GM21423 (cell line): ENCODE data around the gene VSTM2L.
A peak's percentile ranks its signal among the peaks of the same experiment; 100 is the strongest.
"Not testable (repeated sequence)": the region's sequence is repeated elsewhere in the genome, so short reads cannot be mapped to it uniquely, and the experiment has no call there.

Experiments
- ATAC-seq: cut with Tn5 transposase; IDR thresholded peaks from one replicate; pipeline ENCODE4 v1.9.1; 2021; ENCODE audit warnings: mild to moderate bottlenecking, moderate library complexity; ENCODE audit not compliant: unreplicated experiment

VSTM2L gene, protein sequence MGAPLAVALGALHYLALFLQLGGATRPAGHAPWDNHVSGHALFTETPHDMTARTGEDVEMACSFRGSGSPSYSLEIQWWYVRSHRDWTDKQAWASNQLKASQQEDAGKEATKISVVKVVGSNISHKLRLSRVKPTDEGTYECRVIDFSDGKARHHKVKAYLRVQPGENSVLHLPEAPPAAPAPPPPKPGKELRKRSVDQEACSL

DNA sequence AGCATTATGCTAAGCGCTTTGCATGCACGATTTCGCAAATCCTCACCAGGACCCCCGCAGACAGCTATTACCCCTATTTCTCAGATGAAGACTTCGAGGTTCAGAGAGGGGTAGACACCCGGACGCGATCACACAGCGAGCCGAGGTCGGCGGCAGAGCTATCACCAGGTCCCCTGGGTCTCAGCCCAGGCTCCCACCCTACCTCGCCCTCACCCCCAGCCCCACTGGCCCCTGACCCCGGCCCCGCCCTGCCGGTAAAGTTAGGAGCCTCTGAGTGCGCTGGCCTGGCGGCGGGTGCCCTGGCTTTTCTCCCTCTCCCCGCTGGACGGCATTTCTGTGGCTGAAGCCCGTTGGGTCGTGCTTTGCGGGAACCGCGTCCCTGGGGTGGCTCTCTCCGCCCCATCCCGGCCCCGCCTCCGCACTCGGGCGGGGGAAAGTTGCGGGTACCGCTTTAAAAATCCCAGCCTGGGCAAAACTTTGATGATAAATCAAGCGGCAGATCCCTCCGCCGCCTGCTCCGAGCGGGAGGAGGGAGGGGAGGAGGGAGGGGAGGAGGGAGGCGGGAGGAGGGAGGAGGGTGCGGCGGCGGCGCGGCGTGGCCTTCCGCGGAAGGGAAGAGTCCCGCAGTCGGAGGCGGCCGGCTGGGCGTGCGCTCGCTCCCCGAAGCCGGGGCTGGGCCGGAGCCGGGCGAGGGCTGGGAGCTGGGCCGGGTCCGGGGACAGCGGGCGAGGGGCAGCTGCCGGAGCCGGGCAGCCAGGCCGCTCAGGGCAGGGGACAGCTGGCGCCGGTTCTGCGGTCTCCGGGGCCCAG lies at the start of gene VSTM2L:
VSTM2L (plus strand) TSS at position 624 of the 810 bp plus-strand sequence. CDS start 224 bp downstream, outside the sequence.
- ATAC-seq: no peak

- peak; percentile 43 for ATAC-seq
Observed at GRCh38 chr20:37853823-37854375, 49.0 kb upstream of the VSTM2L start.

GRCh38 chr20:37856034-37856433 lies 46.9 kb upstream of the VSTM2L start:
- ATAC-seq: not testable (repeated sequence)

DNA sequence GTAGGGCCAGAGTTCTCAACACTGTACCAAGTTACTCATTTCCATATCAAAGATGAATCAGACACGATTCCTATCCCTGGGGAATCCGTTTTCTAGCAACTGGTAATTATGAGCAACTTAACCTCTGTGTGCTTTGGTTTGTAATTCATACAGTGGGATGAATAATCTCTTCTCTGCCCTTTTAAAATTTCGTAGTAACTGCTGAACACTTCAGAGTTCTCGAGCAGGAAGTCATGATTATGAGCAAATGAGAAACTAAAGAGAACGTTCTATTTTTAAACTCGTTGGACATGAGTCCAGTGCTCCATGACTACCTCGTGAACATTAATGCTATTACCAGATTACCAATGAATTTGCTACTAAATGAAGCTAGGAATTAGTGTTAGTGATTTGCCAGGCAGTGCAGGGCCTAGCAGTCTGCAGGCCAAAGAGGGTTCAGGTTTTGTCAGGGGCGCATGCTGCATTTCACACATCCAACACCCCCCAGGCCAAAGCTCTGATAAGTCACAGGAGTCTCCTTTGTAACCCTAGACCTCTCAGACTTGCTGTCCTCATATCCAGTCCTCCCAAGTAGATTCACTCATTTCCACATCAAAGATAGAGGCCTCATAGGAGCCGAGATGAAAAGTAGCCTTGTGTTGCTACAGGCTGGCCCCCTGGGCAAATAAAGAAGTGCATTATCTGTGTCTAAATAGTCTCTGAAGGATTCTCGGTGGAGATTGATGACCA lies 45.8 kb upstream of the VSTM2L start:
- ATAC-seq: no peak

- ATAC-seq: no peak
Observed at GRCh38 chr20:37859406-37860171, 43.3 kb upstream of the VSTM2L start.

DNA sequence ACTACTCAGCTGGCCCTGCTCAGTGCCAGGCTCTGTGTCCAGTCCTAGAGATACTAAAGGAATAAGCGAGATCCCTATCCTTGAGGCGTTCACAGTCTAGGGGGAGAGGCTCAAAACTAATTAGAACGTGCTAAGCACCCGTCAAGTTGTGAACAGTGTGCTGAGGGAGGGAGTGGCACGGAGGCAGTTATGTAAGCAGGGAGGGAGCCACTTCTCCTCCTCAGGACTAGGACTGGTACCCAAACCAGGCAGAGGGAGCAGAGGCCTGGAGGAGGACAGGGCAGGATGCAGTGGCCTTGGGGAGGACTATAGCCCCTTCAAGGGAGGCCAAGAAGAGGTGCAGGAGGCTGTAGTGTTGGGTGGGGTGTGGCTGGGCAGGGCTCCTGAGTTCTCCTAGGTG lies 39.6 kb upstream of the VSTM2L start:
- ATAC-seq: no peak

DNA sequence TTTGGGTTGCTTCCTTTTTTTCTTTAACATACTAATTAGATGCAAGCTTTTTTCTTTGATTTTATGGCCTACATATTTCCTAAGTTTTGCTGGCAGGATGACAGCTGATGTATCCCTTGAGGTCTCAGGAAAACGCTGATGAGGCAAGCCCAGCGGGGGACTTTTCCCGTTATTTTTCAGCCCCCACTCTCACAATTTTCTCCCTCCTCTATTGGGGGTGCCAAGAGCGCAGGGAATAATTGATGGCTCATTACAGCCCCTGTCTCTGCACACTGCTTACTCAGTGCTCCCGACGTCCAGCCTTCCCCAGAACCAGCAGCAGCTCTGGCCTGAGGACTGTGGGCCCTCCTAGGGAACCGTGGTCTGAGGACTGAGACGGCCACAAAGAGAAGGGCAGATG lies 38.6 kb upstream of the VSTM2L start:
- ATAC-seq: no peak

DNA sequence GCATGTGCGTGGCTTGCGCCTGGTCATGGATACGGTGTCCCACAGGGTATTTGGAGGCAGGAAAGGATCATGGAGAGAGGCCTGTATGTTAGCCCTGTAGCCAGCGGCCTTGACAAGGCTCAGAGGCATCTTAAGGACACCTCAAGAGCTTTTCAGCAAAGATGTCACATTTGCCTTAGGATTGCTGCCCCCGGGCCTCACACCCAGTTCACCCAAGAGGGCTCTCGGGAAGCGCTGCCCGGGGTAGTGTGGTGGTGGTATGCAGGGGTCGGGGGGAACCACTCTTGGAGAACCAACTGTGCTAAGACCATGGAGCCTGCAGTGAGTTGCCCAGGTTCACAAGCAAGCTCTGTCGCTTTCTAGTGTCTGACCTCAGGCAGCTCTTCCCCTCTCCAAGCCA lies 36.9 kb upstream of the VSTM2L start:
- ATAC-seq: no peak

DNA sequence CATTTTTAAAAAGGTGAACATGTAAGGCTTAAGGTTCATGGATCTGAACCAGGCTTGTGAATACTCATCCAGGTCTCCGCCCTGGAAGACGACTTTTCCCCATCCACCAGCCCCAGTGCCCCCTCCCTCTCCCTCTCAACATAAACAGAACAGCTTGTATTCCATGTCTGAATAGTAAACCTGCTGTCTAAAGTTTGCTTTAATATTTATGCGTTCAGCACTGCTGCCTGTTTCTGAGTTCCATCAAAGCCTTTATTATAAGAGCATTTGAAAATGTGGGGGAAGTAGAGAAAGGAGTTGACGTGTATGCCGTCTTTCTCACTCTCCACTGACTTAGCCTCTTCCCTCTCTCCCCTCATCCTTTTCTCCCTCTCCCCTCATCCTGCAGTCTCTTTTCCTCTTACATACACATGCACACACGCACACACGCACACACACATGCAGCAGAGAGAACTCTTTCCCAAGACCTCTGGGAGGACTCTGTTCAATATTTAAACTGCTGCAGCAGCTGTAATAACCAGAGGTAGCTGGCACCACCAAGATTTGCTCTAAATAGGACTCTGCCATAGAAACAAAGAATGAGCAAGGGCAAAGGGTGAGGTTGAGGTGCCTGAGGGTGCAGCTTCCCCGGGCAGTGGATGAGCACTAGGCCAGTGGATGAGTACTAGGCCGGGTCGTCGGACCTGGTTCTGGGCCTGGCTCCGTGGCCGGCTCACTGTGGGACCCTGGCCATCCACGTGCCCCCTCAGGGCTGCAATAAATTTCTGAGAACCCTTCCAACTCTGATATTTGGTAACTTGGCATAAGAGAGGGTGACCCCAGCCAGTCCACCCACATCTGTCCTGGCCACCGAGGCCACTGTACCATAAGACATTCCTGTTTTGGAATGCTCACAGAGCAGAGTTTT lies 35.4 kb upstream of the VSTM2L start:
- ATAC-seq: no peak

DNA sequence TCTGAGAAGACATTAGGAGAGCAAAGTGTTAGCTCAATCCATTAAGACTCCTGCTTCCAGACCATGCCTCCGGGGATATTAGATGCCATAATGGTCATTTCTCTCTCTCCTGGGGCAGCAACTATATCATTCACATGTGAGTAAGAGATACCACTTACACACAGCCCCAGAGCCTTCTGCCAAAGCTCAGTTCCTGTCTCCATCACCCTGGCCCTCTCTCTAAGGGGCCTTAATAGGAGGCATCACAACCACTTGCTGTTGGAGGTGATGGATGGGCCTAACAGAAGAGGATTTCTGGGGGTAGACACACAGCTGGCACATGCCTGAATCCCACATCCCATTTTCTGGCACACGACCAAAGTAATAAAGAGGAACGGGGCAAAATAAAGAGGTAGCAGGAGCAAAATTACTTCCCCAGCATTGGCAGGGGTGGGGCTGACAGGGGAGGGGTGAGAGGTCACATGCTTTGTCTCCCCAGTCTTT lies 34.0 kb upstream of the VSTM2L start:
- no peak for ATAC-seq

DNA sequence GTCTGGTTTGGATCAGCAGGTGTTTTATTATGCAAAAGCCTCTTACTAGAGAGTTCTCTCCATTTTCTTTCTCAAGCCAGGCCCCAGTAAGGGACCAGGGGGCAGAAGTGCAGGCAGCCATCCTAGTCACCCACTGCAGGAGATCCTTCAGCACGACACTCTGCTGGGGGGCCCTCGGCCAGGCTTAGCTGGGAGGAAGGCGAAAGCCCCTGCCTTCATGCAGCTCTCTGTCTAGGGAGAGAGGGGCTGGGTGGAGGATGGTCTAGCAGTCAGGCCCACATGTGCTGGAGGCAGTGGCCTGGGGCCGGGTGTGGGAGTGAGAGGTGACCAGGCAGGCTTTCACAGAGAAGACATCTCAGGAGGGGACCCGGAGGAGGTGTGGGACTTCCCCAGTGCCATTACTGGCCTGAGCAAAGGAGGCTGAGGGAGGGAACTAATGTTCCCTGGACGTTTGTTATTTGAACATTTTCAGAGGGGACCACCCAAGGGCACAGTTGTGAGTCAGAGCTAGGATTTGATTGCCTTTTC lies 33.5 kb upstream of the VSTM2L start:
- ATAC-seq: no peak

- ATAC-seq: no peak
Observed at GRCh38 chr20:37870294-37870693, 32.6 kb upstream of the VSTM2L start.

DNA sequence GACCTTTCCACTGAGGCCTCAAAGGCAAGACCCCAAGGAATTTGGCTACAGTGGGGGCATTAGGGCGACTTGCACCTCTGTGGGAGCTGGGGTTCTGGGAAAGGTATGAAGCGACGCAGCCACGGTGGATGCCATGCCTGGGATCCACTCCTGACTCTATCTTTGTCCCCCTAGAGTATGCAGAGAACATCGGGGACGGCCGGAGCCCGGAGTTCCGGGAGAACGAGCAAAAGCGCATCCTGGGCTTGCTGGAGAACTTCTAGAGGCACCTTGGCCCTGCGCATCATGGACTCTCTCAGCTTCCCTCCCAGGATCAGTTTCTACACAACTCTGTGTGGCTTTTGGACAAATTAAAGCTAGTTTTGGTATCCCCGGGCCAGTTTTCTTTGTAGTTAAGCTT lies 31.2 kb upstream of the VSTM2L start:
- ATAC-seq: no peak

GRCh38 chr20:37872161-37872560 lies 30.8 kb upstream of the VSTM2L start:
- no peak for ATAC-seq

- ATAC-seq: no peak
Observed at GRCh38 chr20:37873884-37874283, 29.0 kb upstream of the VSTM2L start.

DNA sequence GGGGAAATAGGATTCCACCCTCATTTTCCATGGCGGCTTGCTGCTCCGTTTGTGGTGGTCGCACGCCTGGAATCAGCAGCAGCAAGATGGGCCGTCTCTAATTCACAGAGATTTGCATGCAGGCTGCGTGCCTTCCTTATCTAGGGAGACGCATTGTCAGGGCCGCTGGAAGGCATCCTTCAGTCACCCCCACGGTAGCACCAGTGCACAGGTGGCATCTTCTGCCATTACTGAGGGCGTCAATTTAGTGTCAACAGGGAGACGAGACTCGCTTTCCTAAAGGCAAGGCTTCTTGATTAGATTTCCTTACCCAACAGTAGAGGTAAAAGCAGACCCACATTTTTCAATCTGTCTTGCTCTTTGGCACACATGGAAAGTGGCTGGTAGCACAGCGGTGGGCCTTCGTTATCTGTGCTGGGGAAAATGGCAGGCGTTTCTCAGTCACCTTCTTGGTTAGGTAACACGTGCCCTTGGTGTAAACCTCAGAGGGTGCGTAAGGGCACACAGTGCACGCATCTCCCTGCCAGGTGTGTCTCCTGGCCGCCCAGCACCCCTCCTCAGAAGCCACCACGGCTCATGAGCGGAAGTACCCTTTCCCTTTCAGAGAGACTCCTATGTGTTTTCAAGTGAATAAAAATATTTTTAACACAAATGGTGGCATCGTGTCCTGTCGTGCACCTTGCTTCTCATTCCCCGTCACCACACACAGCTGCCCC lies 27.3 kb upstream of the VSTM2L start:
- no peak for ATAC-seq

- no peak for ATAC-seq
Observed at GRCh38 chr20:37876863-37877262, 26.1 kb upstream of the VSTM2L start.

GRCh38 chr20:37877832-37878772 lies 24.8 kb upstream of the VSTM2L start:
- ATAC-seq: no peak
